ENCODE results near the gene SAMSN1. TPM values are rescaled to one million over a fixed set of nuclear protein-coding genes. Genes with fewer than 3 reads are reported as not detected.

SAMSN1 gene
- total and polyA plus RNA-seq, 2 experiments from 2014 or later, result 3.2 to 5.4 TPM

- Mint-ChIP-seq H3K27me3 (ENCODE audit: insufficient read depth, low read depth, poor library complexity) (no peaks in the 10 kb centered on the region), H3K36me3 (ENCODE audit: low read depth) (no peaks in the 10 kb centered on the region), H3K27ac (no peak overlapping the region), H3K9me3 (no peaks in the 10 kb centered on the region), H3K4me3 (no peak overlapping the region), H3K4me1 (no peaks in the 10 kb centered on the region)
- H3F3A ChIP-seq (replicated peaks; ENCODE audit: low read depth), result no peaks in the 10 kb centered on the region
- DNase-seq (ENCODE audit: low spot score) (no peak), ATAC-seq (no peak)
- H3K36me3 ChIP-seq (ENCODE audit: insufficient read depth), result no peaks in the 10 kb centered on the region
- TF ChIP-seq ZNF331 (CRISPR knock-in tag; IDR thresholded peaks at IDR 0.05; ENCODE audit: low read depth), result no peak
- TF ChIP-seq NANOG (IDR thresholded peaks at IDR 0.05; ENCODE audit: borderline replicate concordance), result no peak
- no peak for TF ChIP-seq ZNF114 (CRISPR knock-in tag; IDR thresholded peaks at IDR 0.05)
- TF ChIP-seq CTCF (conservative IDR thresholded peaks at IDR 0.05; ENCODE audit: low read depth in 2 of 2), result no peak
- no peak for TF ChIP-seq ETS1 (IDR thresholded peaks at IDR 0.05)
- no peak for TF ChIP-seq EZH2phosphoT487 (IDR thresholded peaks at IDR 0.05; ENCODE audit: unreplicated experiment)
- no peak for TF ChIP-seq ZNF462 (CRISPR knock-in tag; IDR thresholded peaks at IDR 0.05)
- TF ChIP-seq REST (IDR thresholded peaks at IDR 0.05; ENCODE audit: unreplicated experiment), result no peak
- TF ChIP-seq CREB1 (CRISPR knock-in tag; IDR thresholded peaks at IDR 0.05; ENCODE audit: low read depth), result no peak
- no peak for TF ChIP-seq EZH2 (IDR thresholded peaks at IDR 0.05; ENCODE audit: low read depth, unreplicated experiment)
- no peak for TF ChIP-seq POLR2AphosphoS5 (IDR thresholded peaks at IDR 0.05; ENCODE audit: low read depth)
- no peak for TF ChIP-seq STAT1 (IDR thresholded peaks at IDR 0.05; ENCODE audit: unreplicated experiment)
- TF ChIP-seq JUNB (IDR thresholded peaks at IDR 0.05; ENCODE audit: unreplicated experiment), result no peak
- H3K4me3 ChIP-seq, result no peak overlapping the region
- no peak overlapping the region for H3K4me2 ChIP-seq
- H3K27ac ChIP-seq (ENCODE audit: low read depth), result no peak overlapping the region
- H3K4me1 ChIP-seq (ENCODE audit: insufficient read depth), result peaks cover 5% of the 10 kb centered on the region; the same call in 1 of the 2 replicates
- no peaks in the 10 kb centered on the region for H3K9me2 ChIP-seq (ENCODE audit: insufficient read depth)
- H4K20me1 ChIP-seq (replicated peaks; ENCODE audit: insufficient read depth), result no peaks in the 10 kb centered on the region
- no peaks in the 10 kb centered on the region for H3K79me2 ChIP-seq (replicated peaks; ENCODE audit: insufficient read depth)
- no peak overlapping the region for H2AFZ ChIP-seq
- no peaks in the 10 kb centered on the region for H3K27me3 ChIP-seq (ENCODE audit: insufficient read depth)
Measured at GRCh38 chr21:14528815-14529214, 17.3 kb downstream of the SAMSN1 start.
